ENCODE results near the gene PRDM16. TPM values are rescaled to one million over a fixed set of nuclear protein-coding genes. Genes with fewer than 3 reads are reported as not detected.
A peak's percentile ranks its signal among the peaks of the same experiment; 100 is the strongest.

Gene PRDM16
- total RNA-seq, 1 donor from 2014 or later: 0.79 TPM

GRCh38 chr1:3451994-3452865 lies 383.2 kb downstream of the PRDM16 start:
- Histone ChIP-seq H3K4me3 (ENCODE audit: low read depth, low read length) (no peak overlapping the region), H3K36me3 (ENCODE audit: control insufficient read depth, insufficient read depth, low read length) (no peaks in the 10 kb centered on the region), H3K27me3 (ENCODE audit: control insufficient read depth, insufficient read depth, low read length) (no peaks in the 10 kb centered on the region)
- FAIRE-seq (no peak), DNase-seq (ENCODE audit: low read depth) (no peak)
- TF ChIP-seq, protein P1, sequence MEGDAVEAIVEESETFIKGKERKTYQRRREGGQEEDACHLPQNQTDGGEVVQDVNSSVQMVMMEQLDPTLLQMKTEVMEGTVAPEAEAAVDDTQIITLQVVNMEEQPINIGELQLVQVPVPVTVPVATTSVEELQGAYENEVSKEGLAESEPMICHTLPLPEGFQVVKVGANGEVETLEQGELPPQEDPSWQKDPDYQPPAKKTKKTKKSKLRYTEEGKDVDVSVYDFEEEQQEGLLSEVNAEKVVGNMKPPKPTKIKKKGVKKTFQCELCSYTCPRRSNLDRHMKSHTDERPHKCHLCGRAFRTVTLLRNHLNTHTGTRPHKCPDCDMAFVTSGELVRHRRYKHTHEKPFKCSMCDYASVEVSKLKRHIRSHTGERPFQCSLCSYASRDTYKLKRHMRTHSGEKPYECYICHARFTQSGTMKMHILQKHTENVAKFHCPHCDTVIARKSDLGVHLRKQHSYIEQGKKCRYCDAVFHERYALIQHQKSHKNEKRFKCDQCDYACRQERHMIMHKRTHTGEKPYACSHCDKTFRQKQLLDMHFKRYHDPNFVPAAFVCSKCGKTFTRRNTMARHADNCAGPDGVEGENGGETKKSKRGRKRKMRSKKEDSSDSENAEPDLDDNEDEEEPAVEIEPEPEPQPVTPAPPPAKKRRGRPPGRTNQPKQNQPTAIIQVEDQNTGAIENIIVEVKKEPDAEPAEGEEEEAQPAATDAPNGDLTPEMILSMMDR (IDR thresholded peaks at IDR 0.05; ENCODE audit: insufficient read depth, low read length, severe bottlenecking): no peak

DNA sequence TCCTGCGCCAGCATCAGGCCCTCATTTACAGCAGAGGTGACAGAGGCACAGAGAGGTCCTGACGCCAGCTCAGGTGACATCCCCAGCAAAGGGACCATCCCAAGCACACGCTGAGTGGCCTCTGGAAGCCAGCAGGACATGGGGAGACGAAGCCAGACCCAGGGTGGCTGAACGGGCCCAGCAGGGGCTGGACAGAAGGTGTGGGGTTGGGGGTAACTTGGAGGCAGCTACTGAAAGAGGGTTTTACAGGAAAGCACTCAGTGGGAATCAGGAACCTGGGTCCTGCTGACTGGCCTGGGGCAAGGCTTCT lies 383.8 kb downstream of the PRDM16 start:
- Histone ChIP-seq H3K36me3 (ENCODE audit: control insufficient read depth, insufficient read depth, low read length) (no peaks in the 10 kb centered on the region), H3K27me3 (ENCODE audit: control insufficient read depth, insufficient read depth, low read length) (no peaks in the 10 kb centered on the region), H3K4me3 (ENCODE audit: low read depth, low read length) (no peak overlapping the region)
- TF ChIP-seq, protein P1 (IDR thresholded peaks at IDR 0.05; ENCODE audit: insufficient read depth, low read length, severe bottlenecking): no peak
- no peak for DNase-seq (ENCODE audit: low read depth)
- no peak for FAIRE-seq

DNA sequence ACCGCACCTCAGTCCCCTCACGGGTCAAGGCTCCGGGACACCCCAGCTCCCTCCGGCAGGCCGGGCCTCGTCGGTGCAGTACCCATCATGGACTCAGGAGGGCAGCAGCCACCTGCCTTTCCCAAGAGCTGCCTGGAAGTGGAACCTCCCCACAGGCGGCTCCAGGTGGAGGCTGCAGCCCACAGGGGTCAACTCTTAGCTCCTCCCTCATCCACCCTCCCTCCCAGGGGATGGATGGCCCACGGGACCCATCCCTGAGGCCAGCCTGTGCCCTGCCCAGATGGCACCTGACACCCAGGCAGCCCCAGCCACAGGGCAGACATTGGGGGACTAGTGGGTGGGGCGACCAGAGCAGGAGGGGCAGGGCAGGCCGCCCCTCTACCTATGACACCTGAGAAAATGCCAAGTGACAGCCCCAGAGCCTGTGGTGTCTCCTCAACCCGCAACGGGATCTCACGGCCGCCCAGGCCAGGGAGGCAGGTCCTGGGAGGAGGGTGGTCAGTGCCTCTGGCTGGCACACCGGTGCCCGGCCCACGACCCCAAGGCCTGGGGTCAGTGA lies 384.3 kb downstream of the PRDM16 start:
- FAIRE-seq: no peak

GRCh38 chr1:3453891-3454810 lies 385.1 kb downstream of the PRDM16 start, which contains the start of gene ARHGEF16:
Gene ARHGEF16, plus strand, starts transcription at chr1:3454665. Its CDS starts 8,420 bp downstream, at chr1:3463085.
- no peaks in the 10 kb centered on the region for H3K27me3 ChIP-seq (ENCODE audit: control insufficient read depth, insufficient read depth, low read length)
- peak within 1 kb of the TSS; percentile 60 for H3K4me3 ChIP-seq (ENCODE audit: low read depth, low read length)
- TF ChIP-seq, protein P1 (IDR thresholded peaks at IDR 0.05; ENCODE audit: insufficient read depth, low read length, severe bottlenecking): peak; percentile 60
- DNase-seq (ENCODE audit: low read depth) (peak; percentile 33), FAIRE-seq (no peak)
- H3K36me3 ChIP-seq (ENCODE audit: control insufficient read depth, insufficient read depth, low read length): no peaks in the 10 kb centered on the region

More for the DNA sequence above, 384.3 kb downstream of the PRDM16 start:
- peak; percentile 49 for DNase-seq (ENCODE audit: low read depth)
- Histone ChIP-seq H3K4me3 (ENCODE audit: low read depth, low read length) (no peak overlapping the region), H3K27me3 (ENCODE audit: control insufficient read depth, insufficient read depth, low read length) (no peaks in the 10 kb centered on the region), H3K36me3 (ENCODE audit: control insufficient read depth, insufficient read depth, low read length) (no peaks in the 10 kb centered on the region)
- TF ChIP-seq, protein P1 (IDR thresholded peaks at IDR 0.05; ENCODE audit: insufficient read depth, low read length, severe bottlenecking): peak; percentile 98

DNA sequence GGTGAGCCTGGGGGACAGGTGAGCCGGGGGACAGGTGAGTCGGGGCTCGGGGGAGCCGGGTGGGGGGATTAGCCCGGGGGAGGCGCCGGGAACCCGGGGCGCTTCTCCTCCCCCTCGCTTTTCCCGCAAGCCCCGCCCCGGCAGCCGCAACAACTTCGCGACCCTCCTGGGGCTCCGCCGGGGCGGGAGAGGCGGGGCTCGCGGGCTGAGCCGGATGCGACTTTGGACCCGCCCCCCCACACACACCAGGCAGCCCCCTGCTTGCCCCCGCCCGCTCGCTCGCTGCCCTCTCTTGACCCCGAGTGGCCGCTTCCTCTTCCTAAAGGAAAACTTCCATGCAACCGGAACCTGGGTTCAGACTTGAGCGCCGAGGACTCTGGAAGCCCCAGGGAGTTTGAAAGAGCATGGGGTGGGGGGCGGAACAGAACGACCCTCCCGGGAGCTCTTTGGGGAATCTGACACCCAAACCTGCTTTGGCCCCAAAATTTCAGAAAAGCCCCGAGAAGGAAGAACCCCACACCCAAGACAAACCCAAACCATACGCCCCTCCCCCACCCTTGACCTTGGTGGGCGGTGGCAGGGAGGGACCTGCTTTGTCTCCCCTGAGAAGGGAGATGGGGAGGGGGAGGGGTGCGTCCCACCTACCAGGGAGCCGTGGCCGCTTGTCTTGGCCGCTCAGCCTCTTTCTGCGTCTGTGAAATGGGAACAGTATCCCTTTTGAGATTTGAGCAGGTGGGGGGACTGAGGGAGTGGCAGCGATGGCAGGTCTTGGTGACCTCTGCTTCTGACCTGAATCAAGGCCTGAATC lies 386.0 kb downstream of the PRDM16 start:
- peak overlapping the region; percentile 60 for H3K4me3 ChIP-seq (ENCODE audit: low read depth, low read length)
- FAIRE-seq (no peak), DNase-seq (ENCODE audit: low read depth) (no peak)
- no peaks in the 10 kb centered on the region for H3K27me3 ChIP-seq (ENCODE audit: control insufficient read depth, insufficient read depth, low read length)
- TF ChIP-seq, protein P1 (IDR thresholded peaks at IDR 0.05; ENCODE audit: insufficient read depth, low read length, severe bottlenecking): no peak
- H3K36me3 ChIP-seq (ENCODE audit: control insufficient read depth, insufficient read depth, low read length): no peaks in the 10 kb centered on the region

Data from bronchial epithelial cell (primary cell).